ENCODE results near the gene KIF1B. TPM values are rescaled to one million over a fixed set of nuclear protein-coding genes. Genes with fewer than 3 reads are reported as not detected.
"Not testable (repeated sequence)": the region's sequence is repeated elsewhere in the genome, so short reads cannot be mapped to it uniquely, and the experiment has no call there.

The KIF1B gene
- total and polyA plus RNA-seq, 4 experiments from 2014 or later, result 1.3 to 18.1 (median 10.8) TPM

DNA sequence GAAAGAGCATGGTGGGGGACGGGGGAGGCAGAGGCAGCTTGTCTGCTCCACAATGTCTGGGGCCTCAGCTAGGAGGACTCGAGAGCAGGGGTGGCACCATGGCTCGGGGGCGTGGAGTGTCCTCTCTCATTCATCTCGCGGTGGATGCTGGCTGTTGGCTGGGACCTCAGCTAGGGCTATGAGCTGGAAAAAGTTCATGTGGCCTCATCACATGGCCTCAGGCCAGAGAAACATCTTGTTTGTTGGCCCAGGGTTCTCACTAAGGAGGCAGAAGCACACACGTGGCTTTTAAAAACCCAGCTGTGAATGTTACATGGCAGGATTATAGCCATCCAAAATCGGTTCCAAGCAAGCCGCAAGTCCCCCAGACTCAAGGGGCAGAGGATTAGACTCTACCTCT lies 213.7 kb downstream of the KIF1B start:
- Histone ChIP-seq H3K27me3 (ENCODE audit: insufficient read depth, low read length) (no peaks in the 10 kb centered on the region), H3K4me1 (ENCODE audit: insufficient read depth, low read length) (peaks cover 8% of the 10 kb centered on the region), H3K4me3 (ENCODE audit: low read length in 2 of 2) (no peak overlapping the region), H3K27ac (ENCODE audit: low read depth, low read length) (no peak overlapping the region), H3K9me3 (ENCODE audit: control insufficient read depth in 1 of 2, low read length in 2 of 2) (no peaks in the 10 kb centered on the region), H3K36me3 (ENCODE audit: insufficient read depth, low read length) (no peaks in the 10 kb centered on the region)
- Mint-ChIP-seq H3K4me3 (no peak overlapping the region), H3K4me1 (peaks cover 0 to 10% (median 3%) of the 10 kb centered on the region in 4 donors), H3K9me3 (no peaks in the 10 kb centered on the region), H3K27me3 (no peaks in the 10 kb centered on the region), H3K27ac (peak overlapping the region in 1 of 7 donors; percentile 40), H3K36me3 (peaks cover 16 to 18% of the 10 kb centered on the region in 2 donors)
- CTCF ChIA-PET (ENCODE audit: partially characterized antibody), result no interaction called here
- intact Hi-C loops (cut with micrococcal nuclease), result no loop called here
- POLR2A ChIA-PET (ENCODE audit: partially characterized antibody), result no interaction called here
- DNase-seq, result no peak

DNA sequence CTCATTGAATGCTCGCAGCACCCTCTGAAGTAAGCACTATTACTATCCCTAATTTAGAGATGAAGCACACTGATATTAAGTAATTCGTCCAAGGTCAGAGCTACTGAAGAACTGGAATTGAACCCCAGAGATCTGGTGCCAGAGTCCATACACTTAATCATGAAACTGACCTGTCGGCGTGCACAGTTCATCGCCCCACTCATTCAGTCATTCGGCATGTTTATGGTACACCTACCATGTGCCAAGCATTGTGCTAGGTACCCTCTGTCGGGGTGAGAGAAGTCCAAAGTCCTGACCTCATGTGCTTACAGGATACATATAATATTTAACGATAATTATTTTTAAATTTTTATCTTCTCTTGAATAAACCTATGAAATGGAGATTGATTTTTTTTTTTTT lies 214.3 kb downstream of the KIF1B start:
- no peak overlapping the region for H3K27ac ChIP-seq (ENCODE audit: low read depth, low read length)
- ChIA-PET POLR2A (ENCODE audit: partially characterized antibody) (no interaction called here), CTCF (ENCODE audit: partially characterized antibody) (no interaction called here)
- no peaks in the 10 kb centered on the region for H3K9me3 ChIP-seq (ENCODE audit: control insufficient read depth in 1 of 2, low read length in 2 of 2)
- H3K4me3 ChIP-seq (ENCODE audit: low read length in 2 of 2), result no peak overlapping the region
- peaks cover 1 to 15% (median 3%) of the 10 kb centered on the region in 4 donors for H3K4me1 Mint-ChIP-seq
- H3K36me3 Mint-ChIP-seq, result peaks cover 10 to 12% of the 10 kb centered on the region in 2 donors
- no peaks in the 10 kb centered on the region for H3K36me3 ChIP-seq (ENCODE audit: insufficient read depth, low read length)
- no peak for DNase-seq
- H3K27me3 ChIP-seq (ENCODE audit: insufficient read depth, low read length), result no peaks in the 10 kb centered on the region
- intact Hi-C loops (cut with micrococcal nuclease), result no loop called here
- H3K4me3 Mint-ChIP-seq, result no peak overlapping the region
- H3K27me3 Mint-ChIP-seq, result no peaks in the 10 kb centered on the region
- H3K9me3 Mint-ChIP-seq, result no peaks in the 10 kb centered on the region
- peaks cover 15% of the 10 kb centered on the region for H3K4me1 ChIP-seq (ENCODE audit: insufficient read depth, low read length)
- H3K27ac Mint-ChIP-seq, result no peak overlapping the region

DNA sequence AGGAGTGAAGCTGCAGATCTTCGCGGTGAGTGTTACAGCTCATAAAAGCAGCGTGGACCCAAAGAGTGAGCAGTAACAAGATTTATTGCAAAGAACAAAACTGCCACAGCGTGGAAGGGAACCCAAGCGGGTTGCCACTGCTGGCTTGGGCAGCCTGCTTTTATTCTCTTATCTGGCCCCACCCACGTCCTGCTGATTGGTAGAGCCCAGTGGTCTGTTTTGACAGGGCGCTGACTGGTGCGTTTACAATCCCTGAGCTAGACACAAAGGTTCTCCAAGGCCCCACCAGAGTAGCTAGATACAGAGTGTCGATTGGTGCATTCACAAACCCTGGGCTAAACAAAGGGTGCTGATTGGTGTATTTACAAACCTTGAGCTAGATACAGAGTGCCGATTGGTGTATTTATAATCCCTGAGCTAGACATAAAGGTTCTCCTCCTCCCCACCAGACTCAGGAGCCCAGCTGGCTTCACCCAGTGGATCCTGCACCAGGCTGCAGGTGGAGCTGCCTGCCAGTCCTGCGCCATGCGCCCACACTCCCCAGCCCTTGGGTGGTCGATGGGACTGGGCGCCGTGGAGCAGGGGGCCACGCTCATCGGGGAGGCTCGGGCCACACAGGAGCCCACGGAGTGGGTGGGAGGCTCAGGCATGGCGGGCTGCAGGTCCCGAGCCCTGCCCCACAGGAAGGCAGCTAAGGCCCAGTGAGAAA lies 215.6 kb downstream of the KIF1B start:
- H3K27ac ChIP-seq (ENCODE audit: low read depth, low read length); H3K9me3 Mint-ChIP-seq; intact Hi-C loops (cut with micrococcal nuclease); H3K36me3 ChIP-seq (ENCODE audit: insufficient read depth, low read length); H3K4me3 Mint-ChIP-seq; H3K36me3 Mint-ChIP-seq; POLR2A ChIA-PET (ENCODE audit: partially characterized antibody); H3K9me3 ChIP-seq (ENCODE audit: control insufficient read depth in 1 of 2, low read length in 2 of 2); H3K27me3 Mint-ChIP-seq; H3K27me3 ChIP-seq (ENCODE audit: insufficient read depth, low read length); DNase-seq; H3K4me3 ChIP-seq (ENCODE audit: low read length in 2 of 2): not testable (repeated sequence)
- H3K27ac Mint-ChIP-seq, result peak overlapping the region in 1 of 7 donors; percentile 48
- H3K4me1 ChIP-seq (ENCODE audit: insufficient read depth, low read length), result peaks cover 22% of the 10 kb centered on the region
- CTCF ChIA-PET (ENCODE audit: partially characterized antibody), result interaction anchor here (0.7 to 1.0 kb wide), 2 partner anchors 23 to 217 kb away, joined by 3 read pairs; no protein-coding TSS in a partner anchor
- H3K4me1 Mint-ChIP-seq, result peaks cover 9 to 23% (median 12%) of the 10 kb centered on the region in 4 donors

DNA sequence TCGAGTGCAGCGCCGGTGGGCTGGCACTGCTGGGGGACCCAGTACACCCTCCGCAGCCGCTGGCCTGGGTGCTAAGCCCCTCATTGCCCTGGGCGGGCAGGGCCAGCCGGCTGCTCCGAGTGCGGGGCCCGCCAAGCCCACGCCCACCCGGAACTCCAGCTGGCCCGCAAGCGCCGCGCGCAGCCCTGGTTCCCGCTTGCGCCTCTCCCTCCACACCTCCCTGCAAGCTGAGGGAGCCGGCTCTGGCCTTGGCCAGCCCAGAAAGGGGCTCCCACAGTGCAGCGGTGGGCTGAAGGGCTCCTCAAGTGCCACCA lies 216.1 kb downstream of the KIF1B start:
- DNase-seq; H3K4me3 Mint-ChIP-seq; H3K27me3 ChIP-seq (ENCODE audit: insufficient read depth, low read length); H3K36me3 ChIP-seq (ENCODE audit: insufficient read depth, low read length); intact Hi-C loops (cut with micrococcal nuclease); H3K9me3 ChIP-seq (ENCODE audit: control insufficient read depth in 1 of 2, low read length in 2 of 2); H3K27ac ChIP-seq (ENCODE audit: low read depth, low read length); POLR2A ChIA-PET (ENCODE audit: partially characterized antibody); H3K9me3 Mint-ChIP-seq; H3K27ac Mint-ChIP-seq; H3K36me3 Mint-ChIP-seq; H3K27me3 Mint-ChIP-seq; H3K4me3 ChIP-seq (ENCODE audit: low read length in 2 of 2): not testable (repeated sequence)
- H3K4me1 Mint-ChIP-seq, result peaks cover 13 to 28% (median 17%) of the 10 kb centered on the region in 4 donors
- H3K4me1 ChIP-seq (ENCODE audit: insufficient read depth, low read length), result peaks cover 27% of the 10 kb centered on the region
- CTCF ChIA-PET (ENCODE audit: partially characterized antibody), result interaction anchor here (0.7 to 1.0 kb wide), 2 partner anchors 24 to 217 kb away, joined by 3 read pairs; no protein-coding TSS in a partner anchor

DNA sequence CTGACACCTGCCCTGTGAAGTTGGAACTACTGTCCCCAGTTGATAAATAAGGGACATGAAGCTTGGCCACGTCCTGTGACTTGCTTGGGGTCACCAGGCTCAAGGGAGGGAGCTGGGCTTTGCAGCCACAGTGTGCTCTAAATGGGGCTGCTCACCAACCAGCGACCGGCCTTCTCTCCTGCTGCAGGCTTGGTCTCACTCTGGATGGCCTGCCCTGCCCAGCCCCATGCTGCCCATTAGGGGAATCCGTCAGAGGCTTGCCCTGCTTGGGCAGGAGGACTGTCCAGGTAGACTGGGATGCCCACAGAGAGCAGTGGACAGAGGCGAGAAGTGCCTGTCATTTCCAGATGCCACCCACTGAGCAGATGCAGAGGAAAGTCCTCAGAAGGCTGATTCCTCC lies 218.6 kb downstream of the KIF1B start:
- H3K27ac Mint-ChIP-seq, result peak overlapping the region in 1 of 7 donors; percentile 95
- no peaks in the 10 kb centered on the region for H3K36me3 ChIP-seq (ENCODE audit: insufficient read depth, low read length)
- no peaks in the 10 kb centered on the region for H3K27me3 Mint-ChIP-seq
- no peak overlapping the region for H3K4me3 ChIP-seq (ENCODE audit: low read length in 2 of 2)
- H3K4me3 Mint-ChIP-seq, result peak overlapping the region in 2 of 8 donors; percentile 80 to 88
- H3K4me1 Mint-ChIP-seq, result peaks cover 13 to 37% (median 18%) of the 10 kb centered on the region in 4 donors
- ChIA-PET CTCF (ENCODE audit: partially characterized antibody) (interaction anchor here (0.9 to 3.6 kb wide), 11 partner anchors 18 to 556 kb away, joined by 3 to 76 read pairs (median 5); partner anchors contain the start of genes KIF1B and PGD), POLR2A (ENCODE audit: partially characterized antibody) (interaction anchor here (0.5 to 2.7 kb wide), 4 partner anchors 39 to 841 kb away, joined by 3 to 18 read pairs (median 11); partner anchors contain the start of genes KIF1B and TMEM201)
- peaks cover 0 to 5% of the 10 kb centered on the region in 2 donors for H3K36me3 Mint-ChIP-seq
- intact Hi-C loops (cut with micrococcal nuclease), result loop anchor here (1.0 to 2.0 kb wide), 7 partner anchors 219 to 802 kb away; partner anchors contain the start of genes KIF1B, LZIC, NMNAT1 and UBE4B
- DNase-seq, result no peak
- H3K9me3 ChIP-seq (ENCODE audit: control insufficient read depth in 1 of 2, low read length in 2 of 2), result no peaks in the 10 kb centered on the region
- no peak overlapping the region for H3K27ac ChIP-seq (ENCODE audit: low read depth, low read length)
- H3K4me1 ChIP-seq (ENCODE audit: insufficient read depth, low read length), result peaks cover 30% of the 10 kb centered on the region
- H3K9me3 Mint-ChIP-seq, result peaks cover 0 to 4% (median 0%) of the 10 kb centered on the region in 8 donors
- H3K27me3 ChIP-seq (ENCODE audit: insufficient read depth, low read length), result no peaks in the 10 kb centered on the region

DNA sequence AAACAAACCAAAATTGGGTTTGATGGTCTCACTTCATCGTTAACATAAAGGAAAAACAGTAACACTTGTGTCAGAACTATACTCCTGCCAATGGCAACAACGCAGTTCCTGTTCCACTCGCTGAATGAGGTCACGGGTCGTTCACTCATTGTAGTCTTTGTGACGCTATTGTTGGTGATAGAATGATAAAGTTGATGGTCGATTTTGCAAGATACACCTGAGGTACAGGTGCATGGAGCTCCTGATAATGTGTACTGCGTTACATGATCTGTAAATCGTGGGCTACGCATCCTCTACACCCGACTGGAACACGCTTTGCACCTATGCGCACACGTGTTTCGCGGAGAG lies 219.5 kb downstream of the KIF1B start:
- no peaks in the 10 kb centered on the region for H3K27me3 Mint-ChIP-seq
- Histone ChIP-seq H3K4me1 (ENCODE audit: insufficient read depth, low read length) (peaks cover 30% of the 10 kb centered on the region), H3K9me3 (ENCODE audit: control insufficient read depth in 1 of 2, low read length in 2 of 2) (no peaks in the 10 kb centered on the region), H3K36me3 (ENCODE audit: insufficient read depth, low read length) (no peaks in the 10 kb centered on the region), H3K27ac (ENCODE audit: low read depth, low read length) (peak overlapping the region; percentile 83), H3K4me3 (ENCODE audit: low read length in 2 of 2) (peak overlapping the region; percentile 63 to 96), H3K27me3 (ENCODE audit: insufficient read depth, low read length) (no peaks in the 10 kb centered on the region)
- H3K27ac Mint-ChIP-seq, result peak overlapping the region; percentile 43 to 98 (median 95)
- peaks cover 0 to 4% (median 0%) of the 10 kb centered on the region in 8 donors for H3K9me3 Mint-ChIP-seq
- CTCF ChIA-PET (ENCODE audit: partially characterized antibody), result interaction anchor here (0.7 to 3.6 kb wide), 18 partner anchors 13 to 934 kb away, joined by 3 to 76 read pairs (median 4); partner anchors contain the start of genes KIF1B and PGD
- POLR2A ChIA-PET (ENCODE audit: partially characterized antibody), result interaction anchor here (0.7 to 2.7 kb wide), 11 partner anchors 31 to 1478 kb away, joined by 3 to 18 read pairs (median 4); partner anchors contain the start of genes KIF1B, PEX14, PGD and TMEM201
- peak in 1 of 5 donors; percentile 71 for DNase-seq
- intact Hi-C loops (cut with micrococcal nuclease), result loop anchor here (1.0 to 5.0 kb wide), 9 partner anchors 32 to 1212 kb away; partner anchors contain the start of genes DFFA, LZIC, NMNAT1 and UBE4B
- H3K36me3 Mint-ChIP-seq, result peaks cover 0 to 5% of the 10 kb centered on the region in 2 donors
- H3K4me3 Mint-ChIP-seq, result peak overlapping the region; percentile 80 to 92 (median 91)
- peaks cover 13 to 37% (median 18%) of the 10 kb centered on the region in 4 donors for H3K4me1 Mint-ChIP-seq

All from CD4-positive, alpha-beta memory T cell (primary cell).